Gastroesophageal sphincter (tissue), 4 donors: ENCODE data around the gene SUSD2. TPM values are rescaled to one million over a fixed set of nuclear protein-coding genes. Genes with fewer than 3 reads are reported as not detected.

Experiments used
- ATAC-seq: fragments of 150-250 bp; one replicate; pipeline ENCODE4 v1.9.1; 2016; ENCODE audit warnings: mild to moderate bottlenecking, moderate library complexity
- H3K27ac ChIP-seq, 4 donors: fragments of 200-600 bp; sonication (generic) in 3 of 4; 1 replicate in 3 of 4; 2 replicates in 1 of 4; pipeline ENCODE4 v1.5.1; 2016 to 2019
- H3K27me3 ChIP-seq: fragments of 200-600 bp; sonication (generic); one replicate; pipeline ENCODE4 v1.5.1; 2019
- H3K36me3 ChIP-seq, 2 donors: fragments of 200-600 bp; sonication (generic); one replicate each; pipeline ENCODE4 v1.5.1; 2019; ENCODE audit warnings: control low read depth in 1 of 2
- H3K4me1 ChIP-seq, 3 donors: fragments of 200-600 bp; sonication (generic); 1 replicate in 2 of 3; 2 replicates in 1 of 3; pipeline ENCODE4 v1.5.1; 2016 to 2019; ENCODE audit warnings: control low read depth in 2 of 3
- H3K4me3 ChIP-seq, 2 donors: fragments of 200-600 bp; sonication (generic); one replicate each; pipeline ENCODE4 v1.5.1; 2019; ENCODE audit warnings: mild to moderate bottlenecking in 1 of 2, moderate library complexity in 1 of 2
- H3K9me3 ChIP-seq, 3 donors: fragments of 200-600 bp; sonication (generic); one replicate each; pipeline ENCODE4 v1.5.1; 2017 to 2019; ENCODE audit warnings: control low read depth in 2 of 3
- EP300 ChIP-seq: sonication (generic); formaldehyde crosslinking; IDR thresholded peaks from one replicate; pipeline ENCODE4 v1.6.1; 2017; ENCODE audit warnings: antibody characterized with exemption, mild to moderate bottlenecking
- POLR2A ChIP-seq, 2 donors: fragments of 450-650 bp; IDR thresholded peaks; one replicate each; pipeline ENCODE4 v1.6.1; 2017; ENCODE audit warnings: antibody characterized with exemption in 2 of 2, mild to moderate bottlenecking in 2 of 2, moderate library complexity in 1 of 2
- POLR2AphosphoS5 ChIP-seq: sonication (generic); formaldehyde crosslinking; IDR thresholded peaks from one replicate; pipeline ENCODE4 v1.6.1; 2017; ENCODE audit warnings: antibody characterized with exemption
- WGBS, 2 donors: methylation state at CpG; one replicate each; pipeline ENCODE4 v1.1.5; 2018; ENCODE audit warnings: low coverage in 1 of 2; 5-methylcytosine and 5-hydroxymethylcytosine counted together
- total RNA-seq, 4 donors: library from RNA; depleted of rRNA; stranded (reverse); fragments of >200 nt; gene quantifications; one replicate each; pipeline ENCODE4 v1.1.0, GENCODE V29; 2016
- TF ChIP-seq, protein P1 (sequence below), 4 experiments: fragments of 200-600 bp in 2 of 4; fragments of 450-650 bp in 2 of 4; sonication (generic) in 1 of 4; IDR thresholded peaks; one replicate each; pipeline ENCODE4 v1.5.1; 2017 to 2019; ENCODE audit warnings: antibody characterized with exemption in 4 of 4, mild to moderate bottlenecking in 2 of 4, moderate library complexity in 2 of 4

The SUSD2 gene
- total RNA-seq, 4 donors from 2014 or later, result 2.4 to 5.0 (median 4.4) TPM

DNA sequence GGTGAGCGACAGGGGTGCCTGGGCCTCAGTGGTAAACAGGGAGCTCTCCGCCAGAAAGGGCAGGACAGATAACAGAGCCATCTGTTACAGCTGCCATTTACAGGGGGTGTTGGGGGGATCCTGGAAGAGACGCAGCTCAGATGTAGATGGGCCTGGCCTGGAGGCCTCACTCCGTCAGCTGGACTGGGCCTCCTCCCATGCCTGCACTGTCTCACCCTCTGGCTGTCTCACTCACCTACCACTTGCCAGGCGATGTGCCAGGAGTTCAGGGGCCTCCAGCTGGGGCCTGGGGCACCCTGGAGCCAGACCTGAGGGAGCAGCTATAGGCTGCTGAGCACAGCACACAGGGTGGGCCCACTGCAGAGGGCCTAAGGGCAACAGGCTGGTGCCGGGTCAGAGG, 16.3 kb upstream of the SUSD2 start:
- Histone ChIP-seq H3K36me3 (peaks cover 0 to 72% of the 10 kb centered on the region in 2 donors), H3K27ac (peak overlapping the region in 3 of 4 donors; percentile 62 to 63 (median 62)), H3K27me3 (no peaks in the 10 kb centered on the region), H3K4me3 (no peak overlapping the region), H3K9me3 (no peaks in the 10 kb centered on the region), H3K4me1 (peaks cover 4 to 71% (median 22%) of the 10 kb centered on the region in 3 donors)
- ATAC-seq, result peak; percentile 41
- WGBS, 2 donors, result 24 to 60% methylated on average over 1 to 4 of the region's 6 CpGs
- TF ChIP-seq POLR2AphosphoS5, result no peak
- TF ChIP-seq POLR2A (IDR thresholded peaks at IDR 0.05), result no peak
- TF ChIP-seq, protein P1, sequence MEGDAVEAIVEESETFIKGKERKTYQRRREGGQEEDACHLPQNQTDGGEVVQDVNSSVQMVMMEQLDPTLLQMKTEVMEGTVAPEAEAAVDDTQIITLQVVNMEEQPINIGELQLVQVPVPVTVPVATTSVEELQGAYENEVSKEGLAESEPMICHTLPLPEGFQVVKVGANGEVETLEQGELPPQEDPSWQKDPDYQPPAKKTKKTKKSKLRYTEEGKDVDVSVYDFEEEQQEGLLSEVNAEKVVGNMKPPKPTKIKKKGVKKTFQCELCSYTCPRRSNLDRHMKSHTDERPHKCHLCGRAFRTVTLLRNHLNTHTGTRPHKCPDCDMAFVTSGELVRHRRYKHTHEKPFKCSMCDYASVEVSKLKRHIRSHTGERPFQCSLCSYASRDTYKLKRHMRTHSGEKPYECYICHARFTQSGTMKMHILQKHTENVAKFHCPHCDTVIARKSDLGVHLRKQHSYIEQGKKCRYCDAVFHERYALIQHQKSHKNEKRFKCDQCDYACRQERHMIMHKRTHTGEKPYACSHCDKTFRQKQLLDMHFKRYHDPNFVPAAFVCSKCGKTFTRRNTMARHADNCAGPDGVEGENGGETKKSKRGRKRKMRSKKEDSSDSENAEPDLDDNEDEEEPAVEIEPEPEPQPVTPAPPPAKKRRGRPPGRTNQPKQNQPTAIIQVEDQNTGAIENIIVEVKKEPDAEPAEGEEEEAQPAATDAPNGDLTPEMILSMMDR (IDR thresholded peaks at IDR 0.05), result no peak
- no peak for TF ChIP-seq EP300

DNA sequence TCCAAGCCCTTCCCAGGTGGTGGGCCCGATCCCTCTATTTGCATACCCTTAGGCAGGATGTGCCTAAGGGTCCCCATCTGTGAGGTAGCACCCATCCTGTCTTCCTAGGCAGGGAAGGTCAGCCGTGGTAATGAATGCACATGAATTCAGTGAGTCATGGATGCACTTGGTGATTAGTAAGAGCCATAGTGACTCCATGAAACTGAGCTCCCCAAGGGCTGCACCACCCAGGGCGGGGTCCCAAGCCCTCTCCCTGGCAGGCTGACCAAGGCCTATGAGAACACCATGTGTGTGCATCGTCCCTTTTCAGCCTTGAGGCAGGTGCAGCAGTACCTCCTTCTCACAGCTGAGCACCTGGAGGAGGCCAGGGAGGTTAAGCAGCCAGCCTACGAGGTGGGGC, 15.6 kb upstream of the SUSD2 start:
- TF ChIP-seq, protein P1 (IDR thresholded peaks at IDR 0.05), result no peak
- TF ChIP-seq EP300 (no peak), POLR2A (IDR thresholded peaks at IDR 0.05) (no peak), POLR2AphosphoS5 (no peak)
- ATAC-seq, result no peak
- Histone ChIP-seq H3K4me1 (peaks cover 4 to 71% (median 22%) of the 10 kb centered on the region in 3 donors), H3K9me3 (no peaks in the 10 kb centered on the region), H3K27ac (peak overlapping the region in 2 of 4 donors; percentile 62 to 63), H3K4me3 (no peak overlapping the region), H3K27me3 (no peaks in the 10 kb centered on the region), H3K36me3 (peaks cover 0 to 79% of the 10 kb centered on the region in 2 donors)
- 70% methylated on average over 2 of the region's 5 CpGs; no CpG with 5 or more reads in 1 of the 2 donors for WGBS, 2 donors

DNA sequence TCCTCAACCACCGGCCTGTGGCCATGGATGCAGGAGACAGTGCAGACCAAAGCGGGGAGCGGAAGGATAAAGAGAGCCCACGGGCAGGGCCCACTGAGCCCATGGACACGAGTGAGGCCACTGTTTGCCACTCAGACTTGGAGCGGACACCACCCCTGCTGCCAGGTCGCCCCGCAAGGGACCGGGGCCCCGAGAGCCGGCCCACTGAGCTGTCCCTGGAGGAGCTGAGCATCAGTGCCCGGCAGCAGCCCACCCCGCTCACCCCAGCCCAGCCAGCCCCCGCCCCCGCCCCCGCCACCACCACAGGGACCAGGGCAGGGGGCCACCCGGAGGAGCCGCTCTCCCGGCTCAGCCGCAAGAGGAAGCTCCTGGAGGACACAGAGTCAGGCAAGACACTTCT, 14.5 kb upstream of the SUSD2 start:
- TF ChIP-seq EP300, result no peak
- Histone ChIP-seq H3K4me1 (peaks cover 4 to 62% (median 15%) of the 10 kb centered on the region in 3 donors), H3K9me3 (no peaks in the 10 kb centered on the region), H3K27ac (peak overlapping the region in 3 of 4 donors; percentile 24 to 62 (median 48)), H3K27me3 (no peaks in the 10 kb centered on the region), H3K36me3 (peaks cover 0 to 86% of the 10 kb centered on the region in 2 donors), H3K4me3 (no peak overlapping the region)
- no CpG with 5 or more reads among the region's 20 CpGs for WGBS, 2 donors
- ATAC-seq, result no peak

DNA sequence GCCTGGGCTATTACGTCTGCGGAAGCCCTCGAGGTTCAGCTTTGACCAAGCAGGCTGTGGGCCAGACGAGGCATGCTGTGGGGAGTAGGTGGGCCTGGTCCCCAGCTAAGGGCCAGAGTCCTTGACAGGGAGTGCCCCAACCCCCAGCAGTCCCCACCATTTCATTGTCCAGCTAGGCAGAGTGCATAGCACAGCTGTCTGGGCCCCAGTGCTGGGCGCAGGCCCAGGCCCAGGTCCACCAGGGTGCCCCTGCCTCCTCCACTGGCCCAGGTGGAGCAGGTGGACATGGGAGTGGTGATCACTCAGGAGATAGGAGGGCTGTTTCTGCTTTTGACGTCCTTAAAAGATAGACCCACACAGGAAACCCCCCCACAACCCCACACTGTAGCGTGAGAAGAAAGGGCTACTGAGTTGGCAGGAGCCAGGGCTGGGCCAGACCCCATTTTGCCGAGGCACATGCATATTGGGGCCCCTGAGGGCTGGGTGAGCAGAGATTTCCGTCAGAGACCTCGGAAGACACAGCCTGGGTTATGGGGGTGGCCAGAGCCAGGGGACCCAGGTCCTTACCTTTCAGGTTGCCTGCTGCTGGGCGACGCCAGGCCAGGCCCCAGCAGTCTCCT, 11.7 kb upstream of the SUSD2 start:
- ATAC-seq, result no peak
- Histone ChIP-seq H3K27ac (peak overlapping the region in 3 of 4 donors; percentile 62 to 85 (median 69)), H3K36me3 (peaks cover 0 to 100% of the 10 kb centered on the region in 2 donors), H3K4me3 (no peak overlapping the region), H3K9me3 (no peaks in the 10 kb centered on the region), H3K4me1 (peaks cover 0 to 44% (median 9%) of the 10 kb centered on the region in 3 donors), H3K27me3 (no peaks in the 10 kb centered on the region)
- 60 to 82% methylated on average over 3 of the region's 12 CpGs for WGBS, 2 donors
- TF ChIP-seq POLR2AphosphoS5 (no peak), POLR2A (IDR thresholded peaks at IDR 0.05) (no peak), EP300 (no peak)
- TF ChIP-seq, protein P1 (IDR thresholded peaks at IDR 0.05), result no peak

DNA sequence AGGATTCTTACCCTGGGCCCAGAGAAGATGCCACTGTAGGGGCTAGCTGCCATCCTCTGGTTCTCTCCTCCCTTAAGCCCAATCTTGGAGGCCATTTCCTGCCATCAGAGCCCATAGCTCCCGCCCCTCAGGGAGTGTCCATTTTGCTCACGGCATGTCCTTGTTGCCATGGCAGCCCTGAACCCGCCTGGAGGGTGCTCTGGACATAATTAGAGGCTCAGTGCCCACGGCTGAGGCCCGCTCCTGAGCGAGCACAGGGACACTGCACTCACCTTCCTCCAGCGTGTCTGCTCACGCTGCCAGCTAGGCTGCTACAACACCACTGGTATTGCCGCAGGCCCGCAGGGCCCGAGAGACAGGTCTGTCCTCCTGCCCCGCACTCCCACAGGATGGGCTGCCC, 11.1 kb upstream of the SUSD2 start:
- Histone ChIP-seq H3K4me1 (peaks cover 0 to 44% (median 11%) of the 10 kb centered on the region in 3 donors), H3K36me3 (peaks cover 0 to 94% of the 10 kb centered on the region in 2 donors), H3K27ac (peak overlapping the region in 3 of 4 donors; percentile 62 to 85 (median 69)), H3K9me3 (no peaks in the 10 kb centered on the region), H3K27me3 (no peaks in the 10 kb centered on the region), H3K4me3 (no peak overlapping the region)
- peak; percentile 29 for ATAC-seq
- no CpG with 5 or more reads among the region's 12 CpGs for WGBS, 2 donors
- no peak for TF ChIP-seq EP300
- TF ChIP-seq, protein P1 (IDR thresholded peaks at IDR 0.05), result no peak
- TF ChIP-seq POLR2AphosphoS5, result no peak
- no peak for TF ChIP-seq POLR2A (IDR thresholded peaks at IDR 0.05)
